ENCODE results near the gene ADAMTS3. TPM values are rescaled to one million over a fixed set of nuclear protein-coding genes. Genes with fewer than 3 reads are reported as not detected.

ADAMTS3 gene
- total and polyA plus RNA-seq, 9 of the 15 experiments (the other 6 are each of a cell fraction or from before 2014, with no cell fraction given): 4.0 to 18.0 (median 12.1) TPM

GRCh38 chr4:72305080-72305479 is 263.9 kb downstream of the ADAMTS3 start (continued):
- TF ChIP-seq ZBTB12 (CRISPR knock-in tag; IDR thresholded peaks at IDR 0.05): no peak
- TF ChIP-seq, protein P1, sequence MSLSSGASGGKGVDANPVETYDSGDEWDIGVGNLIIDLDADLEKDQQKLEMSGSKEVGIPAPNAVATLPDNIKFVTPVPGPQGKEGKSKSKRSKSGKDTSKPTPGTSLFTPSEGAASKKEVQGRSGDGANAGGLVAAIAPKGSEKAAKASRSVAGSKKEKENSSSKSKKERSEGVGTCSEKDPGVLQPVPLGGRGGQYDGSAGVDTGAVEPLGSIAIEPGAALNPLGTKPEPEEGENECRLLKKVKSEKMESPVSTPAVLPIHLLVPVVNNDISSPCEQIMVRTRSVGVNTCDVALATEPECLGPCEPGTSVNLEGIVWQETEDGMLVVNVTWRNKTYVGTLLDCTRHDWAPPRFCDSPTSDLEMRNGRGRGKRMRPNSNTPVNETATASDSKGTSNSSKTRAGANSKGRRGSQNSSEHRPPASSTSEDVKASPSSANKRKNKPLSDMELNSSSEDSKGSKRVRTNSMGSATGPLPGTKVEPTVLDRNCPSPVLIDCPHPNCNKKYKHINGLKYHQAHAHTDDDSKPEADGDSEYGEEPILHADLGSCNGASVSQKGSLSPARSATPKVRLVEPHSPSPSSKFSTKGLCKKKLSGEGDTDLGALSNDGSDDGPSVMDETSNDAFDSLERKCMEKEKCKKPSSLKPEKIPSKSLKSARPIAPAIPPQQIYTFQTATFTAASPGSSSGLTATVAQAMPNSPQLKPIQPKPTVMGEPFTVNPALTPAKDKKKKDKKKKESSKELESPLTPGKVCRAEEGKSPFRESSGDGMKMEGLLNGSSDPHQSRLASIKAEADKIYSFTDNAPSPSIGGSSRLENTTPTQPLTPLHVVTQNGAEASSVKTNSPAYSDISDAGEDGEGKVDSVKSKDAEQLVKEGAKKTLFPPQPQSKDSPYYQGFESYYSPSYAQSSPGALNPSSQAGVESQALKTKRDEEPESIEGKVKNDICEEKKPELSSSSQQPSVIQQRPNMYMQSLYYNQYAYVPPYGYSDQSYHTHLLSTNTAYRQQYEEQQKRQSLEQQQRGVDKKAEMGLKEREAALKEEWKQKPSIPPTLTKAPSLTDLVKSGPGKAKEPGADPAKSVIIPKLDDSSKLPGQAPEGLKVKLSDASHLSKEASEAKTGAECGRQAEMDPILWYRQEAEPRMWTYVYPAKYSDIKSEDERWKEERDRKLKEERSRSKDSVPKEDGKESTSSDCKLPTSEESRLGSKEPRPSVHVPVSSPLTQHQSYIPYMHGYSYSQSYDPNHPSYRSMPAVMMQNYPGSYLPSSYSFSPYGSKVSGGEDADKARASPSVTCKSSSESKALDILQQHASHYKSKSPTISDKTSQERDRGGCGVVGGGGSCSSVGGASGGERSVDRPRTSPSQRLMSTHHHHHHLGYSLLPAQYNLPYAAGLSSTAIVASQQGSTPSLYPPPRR (CRISPR knock-in tag; IDR thresholded peaks at IDR 0.05; ENCODE audit: borderline replicate concordance): no peak
- no peak for TF ChIP-seq MECOM (CRISPR knock-in tag; IDR thresholded peaks at IDR 0.05)
- TF ChIP-seq ZFP36 (IDR thresholded peaks at IDR 0.05; ENCODE audit: low read depth, low read length, partially characterized antibody): no peak
- TF ChIP-seq PHB2 (IDR thresholded peaks at IDR 0.05; ENCODE audit: low read depth): no peak
- TF ChIP-seq ZNF445 (CRISPR knock-in tag; IDR thresholded peaks at IDR 0.05; ENCODE audit: low read depth): no peak
- TF ChIP-seq STAG1 (CRISPR knock-in tag; IDR thresholded peaks at IDR 0.05; ENCODE audit: borderline replicate concordance): no peak
- TF ChIP-seq IRF1 (CRISPR knock-in tag; IDR thresholded peaks at IDR 0.05; ENCODE audit: borderline replicate concordance): no peak

All from K562 (cell line).